Muscle layer of duodenum (tissue), 2 donors: ENCODE results near the gene NFX1.

Experiments used
- H3K27ac ChIP-seq: one replicate; pipeline ENCODE4 v1.7.0; 2013; ENCODE audit warnings: mild to moderate bottlenecking, low read length
- H3K27me3 ChIP-seq: one replicate; pipeline ENCODE4 v1.7.0; 2013; ENCODE audit warnings: low read depth, mild to moderate bottlenecking, control low read depth, low read length
- H3K36me3 ChIP-seq, 2 donors: one replicate each; pipeline ENCODE4 v1.7.0; 2013; ENCODE audit warnings: low read length in 2 of 2, control low read depth in 1 of 2, mild to moderate bottlenecking in 1 of 2; ENCODE audit not compliant: insufficient read depth in 2 of 2, control insufficient read depth in 1 of 2
- H3K4me1 ChIP-seq, 2 donors: one replicate each; pipeline ENCODE4 v1.7.0; 2013; ENCODE audit warnings: low read length in 2 of 2, mild to moderate bottlenecking in 2 of 2, control low read depth in 1 of 2, moderate library complexity in 1 of 2; ENCODE audit not compliant: insufficient read depth in 2 of 2, control insufficient read depth in 1 of 2
- H3K4me3 ChIP-seq, 2 donors: one replicate each; pipeline ENCODE4 v1.7.0; 2013; ENCODE audit warnings: low read length in 2 of 2, low read depth in 1 of 2, mild to moderate bottlenecking in 1 of 2
- H3K9me3 ChIP-seq, 2 donors: one replicate each; pipeline ENCODE4 v1.7.0; 2013; ENCODE audit warnings: low read length in 2 of 2, control low read depth in 1 of 2, mild to moderate bottlenecking in 1 of 2; ENCODE audit not compliant: control insufficient read depth in 1 of 2
- donor health status: healthy.

NFX1 gene

DNA sequence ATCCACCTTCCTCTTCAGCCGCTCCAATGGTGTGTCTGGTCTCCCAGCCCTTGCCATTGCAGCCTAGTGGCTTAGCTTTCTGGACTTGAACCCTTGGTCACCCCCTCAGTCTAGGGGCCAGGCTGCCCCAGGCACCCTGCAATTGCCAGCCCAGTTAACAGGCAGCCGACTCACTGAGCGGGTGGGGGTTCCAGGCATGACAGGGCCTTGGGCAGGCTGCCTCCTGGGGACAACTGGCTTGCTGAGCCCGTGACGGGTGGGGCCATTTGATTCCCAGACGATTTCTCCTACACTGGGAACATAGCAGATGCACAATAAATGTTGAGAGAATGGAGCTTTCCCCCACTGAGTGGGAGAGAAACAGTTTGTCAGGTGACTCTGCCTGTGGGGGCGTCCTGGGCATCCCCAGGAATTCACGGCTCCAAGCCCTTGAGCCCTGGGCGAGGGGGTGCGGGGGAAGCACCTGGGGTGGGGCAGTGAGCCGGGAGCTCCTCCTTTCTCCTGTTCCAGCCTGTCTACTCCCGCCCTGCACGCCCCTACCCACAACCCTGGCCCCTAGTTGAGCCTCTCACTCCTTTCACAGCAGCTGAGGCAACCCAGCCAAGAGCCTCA is 124.7 kb downstream of the NFX1 start:
- H3K27ac ChIP-seq: no peak overlapping the region
- peaks cover 6% of the 10 kb centered on the region in 2 donors for H3K4me1 ChIP-seq

DNA sequence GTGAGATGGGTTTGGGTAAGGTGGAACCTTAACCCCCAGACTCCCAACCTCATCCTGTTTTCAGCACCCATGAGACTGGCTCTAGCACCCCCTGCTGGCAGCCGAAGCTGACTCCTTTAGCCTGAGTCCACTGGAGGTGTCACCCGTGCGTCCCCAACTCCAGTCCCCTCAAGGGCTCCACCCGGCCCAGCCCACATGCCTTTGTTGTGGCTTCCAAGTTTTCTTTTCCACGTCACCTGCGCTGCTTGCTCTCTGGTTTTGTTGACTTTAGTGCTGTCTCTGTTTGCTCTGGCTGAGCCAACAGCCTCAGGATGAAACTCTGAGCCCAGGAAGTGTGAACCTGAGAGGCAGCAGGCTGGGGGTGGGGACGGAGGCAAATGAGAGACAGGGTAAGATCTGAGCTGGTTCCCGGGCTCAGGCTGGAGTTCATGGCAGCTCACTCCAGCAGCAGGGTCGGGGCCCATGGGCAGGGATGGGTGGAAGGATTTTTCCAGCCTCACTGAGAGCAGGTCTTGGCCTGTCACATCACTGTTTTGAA is 125.3 kb downstream of the NFX1 start:
- no peak overlapping the region for H3K27ac ChIP-seq
- H3K9me3 ChIP-seq: no peaks in the 10 kb centered on the region
- H3K36me3 ChIP-seq: no peaks in the 10 kb centered on the region
- no peak overlapping the region for H3K4me3 ChIP-seq
- peaks cover 6% of the 10 kb centered on the region in 2 donors for H3K4me1 ChIP-seq
- H3K27me3 ChIP-seq: no peaks in the 10 kb centered on the region

More for the DNA sequence above, 124.7 kb downstream of the NFX1 start:
- Histone ChIP-seq H3K27me3 (no peaks in the 10 kb centered on the region), H3K9me3 (no peaks in the 10 kb centered on the region), H3K36me3 (no peaks in the 10 kb centered on the region), H3K4me3 (no peak overlapping the region)

DNA sequence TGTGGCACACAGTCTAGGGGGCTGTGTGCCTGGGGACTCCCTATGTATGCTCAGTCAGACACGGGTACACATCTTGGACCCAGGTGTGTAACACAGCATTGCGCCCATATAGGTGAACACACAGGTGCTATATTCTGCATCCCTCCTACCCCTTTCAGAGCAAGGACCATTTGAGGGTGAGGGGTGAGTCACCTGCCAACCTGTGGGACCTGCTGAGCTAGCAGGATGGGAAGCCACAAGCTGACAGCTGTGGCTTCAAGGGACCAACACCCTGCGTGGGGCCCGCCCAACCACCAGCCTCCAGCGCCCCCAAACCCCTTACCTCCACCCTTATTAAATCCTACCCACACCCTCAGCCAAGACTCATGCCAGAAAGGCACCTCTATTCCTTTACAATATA is 126.7 kb downstream of the NFX1 start:
- Histone ChIP-seq H3K27ac (no peak overlapping the region), H3K4me3 (no peak overlapping the region), H3K36me3 (no peaks in the 10 kb centered on the region), H3K4me1 (peaks cover 6% of the 10 kb centered on the region in 2 donors), H3K9me3 (no peaks in the 10 kb centered on the region), H3K27me3 (no peaks in the 10 kb centered on the region)

DNA sequence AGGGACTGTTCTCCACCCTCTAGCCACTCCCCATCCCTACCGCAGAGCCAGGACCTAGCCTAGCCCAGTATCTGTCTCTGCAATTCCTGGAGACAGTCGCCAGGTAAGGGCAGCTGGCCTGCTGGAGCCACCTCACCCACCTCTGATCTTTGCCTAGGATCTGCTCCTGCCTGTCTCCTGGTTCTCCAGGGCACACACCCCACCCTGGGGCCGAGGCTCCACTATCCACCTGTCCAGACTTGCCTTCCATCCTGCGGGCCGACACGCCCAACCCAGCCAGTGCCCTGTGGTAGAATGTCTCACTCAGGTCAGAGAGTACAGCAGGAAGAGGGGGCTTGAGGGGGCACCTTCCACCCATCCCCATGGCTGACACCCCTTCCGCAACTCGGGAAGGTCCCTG is 127.8 kb downstream of the NFX1 start:
- Histone ChIP-seq H3K9me3 (no peaks in the 10 kb centered on the region), H3K4me1 (peaks cover 6% of the 10 kb centered on the region in 2 donors), H3K4me3 (no peak overlapping the region), H3K27ac (no peak overlapping the region), H3K36me3 (no peaks in the 10 kb centered on the region), H3K27me3 (no peaks in the 10 kb centered on the region)

DNA sequence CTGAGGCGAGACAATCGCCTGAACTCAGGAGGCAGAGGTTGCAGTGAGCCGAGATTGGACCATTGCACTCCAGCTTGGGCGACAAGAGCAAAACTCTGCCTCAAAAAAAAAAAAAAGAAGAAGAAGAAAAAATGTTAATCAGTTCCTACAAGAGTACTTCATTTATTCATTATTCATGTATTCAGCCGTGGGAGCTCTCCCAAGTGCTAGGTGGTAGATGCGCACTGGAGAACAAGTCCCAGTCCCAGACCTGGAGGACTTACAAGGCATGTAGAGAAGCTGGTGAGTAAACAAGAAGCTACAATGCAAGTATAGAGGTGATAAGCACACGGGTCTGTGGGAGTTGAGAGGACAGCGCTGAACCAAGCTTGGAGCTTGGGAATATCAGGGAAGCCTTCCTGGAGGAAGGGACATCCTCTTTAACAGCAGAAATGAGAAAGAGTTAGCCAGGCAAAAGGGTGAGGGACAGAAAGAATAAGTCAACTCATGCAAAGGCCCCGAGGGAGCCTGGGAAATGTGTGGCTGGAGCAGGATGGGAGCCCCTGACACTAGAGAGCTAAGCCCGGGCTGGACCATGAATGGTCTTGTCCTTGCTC is 129.5 kb downstream of the NFX1 start:
- H3K4me3 ChIP-seq: no peak overlapping the region
- H3K9me3 ChIP-seq: no peaks in the 10 kb centered on the region
- H3K4me1 ChIP-seq: peaks cover 1 to 6% of the 10 kb centered on the region in 2 donors
- H3K27ac ChIP-seq: no peak overlapping the region
- no peaks in the 10 kb centered on the region for H3K36me3 ChIP-seq
- H3K27me3 ChIP-seq: no peaks in the 10 kb centered on the region
